ENCODE results near the gene PLA2G7. TPM values are rescaled to one million over a fixed set of nuclear protein-coding genes. Genes with fewer than 3 reads are reported as not detected.

Gene PLA2G7
- total RNA-seq, 3 donors from 2014 or later: 2.2 to 3.1 (median 3.0) TPM

GRCh38 chr6:46743425-46744158 lies 8.4 kb upstream of the PLA2G7 start:
- DNase-seq (no peak), ATAC-seq (no peak)
- no peaks in the 10 kb centered on the region for H3K9me3 ChIP-seq
- TF ChIP-seq CTCF (IDR thresholded peaks at IDR 0.05): no peak
- intact Hi-C loops (cut with DNase I, micrococcal nuclease): no loop called here
- H3K4me1 ChIP-seq (ENCODE audit: low read depth): no peaks in the 10 kb centered on the region
- H3K36me3 ChIP-seq (ENCODE audit: low read depth): no peaks in the 10 kb centered on the region
- no peak overlapping the region for H3K4me3 ChIP-seq

- Histone ChIP-seq H3K4me1 (ENCODE audit: low read depth) (no peaks in the 10 kb centered on the region), H3K4me3 (no peak overlapping the region), H3K9me3 (no peaks in the 10 kb centered on the region), H3K36me3 (ENCODE audit: low read depth) (no peaks in the 10 kb centered on the region)
- DNase-seq (no peak), ATAC-seq (no peak)
- no peak for TF ChIP-seq CTCF (IDR thresholded peaks at IDR 0.05)
- intact Hi-C loops (cut with DNase I, micrococcal nuclease): no loop called here
These were observed 6.7 kb upstream of the PLA2G7 start for GRCh38 chr6:46741910-46742309.

- H3K4me1 ChIP-seq (ENCODE audit: low read depth): no peaks in the 10 kb centered on the region
- H3K9me3 ChIP-seq: no peaks in the 10 kb centered on the region
- TF ChIP-seq CTCF (IDR thresholded peaks at IDR 0.05): no peak
- H3K4me3 ChIP-seq: no peak overlapping the region
- ATAC-seq: no peak
- no peaks in the 10 kb centered on the region for H3K36me3 ChIP-seq (ENCODE audit: low read depth)
- no peak for DNase-seq
- intact Hi-C loops (cut with DNase I, micrococcal nuclease): no loop called here
These were observed 6.3 kb upstream of the PLA2G7 start for GRCh38 chr6:46741482-46741881.

- peaks cover 9% of the 10 kb centered on the region for H3K4me1 ChIP-seq (ENCODE audit: low read depth)
- no peak for TF ChIP-seq CTCF (IDR thresholded peaks at IDR 0.05)
- H3K36me3 ChIP-seq (ENCODE audit: low read depth): no peaks in the 10 kb centered on the region
- no peaks in the 10 kb centered on the region for H3K9me3 ChIP-seq
- intact Hi-C loops (cut with DNase I, micrococcal nuclease): no loop called here
- H3K4me3 ChIP-seq: no peak overlapping the region
- no peak for DNase-seq
- no peak for ATAC-seq
These were observed 1.7 kb upstream of the PLA2G7 start for GRCh38 chr6:46736906-46737305.

GRCh38 chr6:46735720-46736031 lies 501 bp upstream of the PLA2G7 start:
- Histone ChIP-seq H3K4me3 (no peak overlapping the region), H3K36me3 (ENCODE audit: low read depth) (no peaks in the 10 kb centered on the region), H3K4me1 (ENCODE audit: low read depth) (peaks cover 9% of the 10 kb centered on the region), H3K9me3 (no peaks in the 10 kb centered on the region)
- intact Hi-C loops (cut with DNase I, micrococcal nuclease): no loop called here
- DNase-seq: no peak
- TF ChIP-seq CTCF (IDR thresholded peaks at IDR 0.05): no peak
- no peak for ATAC-seq

- intact Hi-C loops (cut with DNase I, micrococcal nuclease): no loop called here
- DNase-seq: no peak
- H3K4me3 ChIP-seq: no peak overlapping the region
- H3K4me1 ChIP-seq (ENCODE audit: low read depth): peaks cover 9% of the 10 kb centered on the region
- no peak for TF ChIP-seq CTCF (IDR thresholded peaks at IDR 0.05)
- ATAC-seq: no peak
- H3K9me3 ChIP-seq: no peaks in the 10 kb centered on the region
- H3K36me3 ChIP-seq (ENCODE audit: low read depth): no peaks in the 10 kb centered on the region
These were observed 1.8 kb downstream of the PLA2G7 start for GRCh38 chr6:46733341-46733801.

All from mucosa of descending colon (tissue), 3 donors.